Smooth muscle cell of bladder (primary cell): Measurements from ENCODE around the gene CBL. TPM values are rescaled to one million over a fixed set of nuclear protein-coding genes. Genes with fewer than 3 reads are reported as not detected.

ENCODE experiments used
- total RNA-seq: library from RNA; depleted of rRNA; stranded (reverse); fragments of >200 nt; gene quantifications from 2 replicates; pipeline ENCODE4 v1.2.3, GENCODE V29; 2014

CBL gene
- 4.7 TPM in 2 replicates for total RNA-seq

GRCh38 chr11:119205574-119206510 lies at the start of gene CBL:
TSS of gene CBL (plus strand) at chr11:119206339. CDS start at chr11:119206418, 79 bp downstream.

GRCh38 chr11:119168471-119169281 lies 37.5 kb upstream of the CBL start, which contains the start of gene NLRX1:
TSS of gene NLRX1 (plus strand) at chr11:119168725. CDS start at chr11:119171404, 2,679 bp downstream.

GRCh38 chr11:119316729-119317591 lies 110.8 kb downstream of the CBL start, which contains the start of gene MCAM:
TSS of gene MCAM (minus strand) at chr11:119317130. CDS start at chr11:119317101, 29 bp downstream.

GRCh38 chr11:119334174-119334930 lies 128.2 kb downstream of the CBL start, which contains the start of gene RNF26:
TSS of gene RNF26 (plus strand) at chr11:119334527. CDS start at chr11:119335123, 596 bp downstream.

GRCh38 chr11:119340335-119341221 lies 134.4 kb downstream of the CBL start, which contains the start of gene C1QTNF5:
TSS of gene C1QTNF5 (minus strand) at chr11:119340883. CDS start at chr11:119340397, 486 bp downstream.

GRCh38 chr11:119346605-119347004 lies 140.5 kb downstream of the CBL start, which contains the start of gene MFRP:
TSS of gene MFRP (minus strand) at chr11:119346705. CDS start at chr11:119346513, 192 bp downstream.

Other genes starting within 250 kb of the CBL start
- gene FOXR1, start 234.6 kb upstream of the CBL start, total RNA-seq = not detected in 2 replicates
- gene CENATAC, start 208.2 kb upstream of the CBL start, total RNA-seq = 20.6 and 21.8 TPM in 2 replicates
- gene RPS25, start 188.0 kb upstream of the CBL start, total RNA-seq = 746 and 870 TPM in 2 replicates
- 112 and 118 TPM in 2 replicates for gene TRAPPC4, start 187.6 kb upstream of the CBL start, total RNA-seq
- 6.0 and 7.3 TPM in 2 replicates for gene SLC37A4, start 175.5 kb upstream of the CBL start, total RNA-seq
- gene HYOU1, start 149.1 kb upstream of the CBL start, total RNA-seq = 126 and 138 TPM in 2 replicates
- 30.7 and 31.9 TPM in 2 replicates for gene VPS11, start 138.5 kb upstream of the CBL start, total RNA-seq
- gene HMBS, start 121.5 kb upstream of the CBL start, total RNA-seq = 4.7 and 6.7 TPM in 2 replicates
- gene DPAGT1, start 104.5 kb upstream of the CBL start, total RNA-seq = 9.5 and 14.4 TPM in 2 replicates
- 1.7 and 1.8 TPM in 2 replicates for gene C2CD2L, start 99.0 kb upstream of the CBL start, total RNA-seq
- gene HINFP, start 84.8 kb upstream of the CBL start, total RNA-seq = 12.7 and 14.3 TPM in 2 replicates
- 0.14 and 0.18 TPM in 2 replicates for gene ABCG4, start 57.3 kb upstream of the CBL start, total RNA-seq
- 14.4 and 17.7 TPM in 2 replicates for gene NLRX1, start 37.6 kb upstream of the CBL start, total RNA-seq
- 0.14 and 0.18 TPM in 2 replicates for gene NHERF4, start 20.9 kb upstream of the CBL start, total RNA-seq
- 11.2 and 15.5 TPM in 2 replicates for gene MCAM, start 110.8 kb downstream of the CBL start, total RNA-seq
- gene RNF26, start 128.2 kb downstream of the CBL start, total RNA-seq = 2.8 and 4.3 TPM in 2 replicates
- 17.5 and 34.5 TPM in 2 replicates for gene C1QTNF5, start 134.5 kb downstream of the CBL start, total RNA-seq
- not detected in 2 replicates for gene MFRP, start 140.4 kb downstream of the CBL start, total RNA-seq
- gene USP2, start 175.4 kb downstream of the CBL start, total RNA-seq = 0.09 and 0.14 TPM in 2 replicates
- 154 and 200 TPM in 2 replicates for gene THY1, start 216.8 kb downstream of the CBL start, total RNA-seq